Inferior parietal cortex (tissue), 1 donor: ENCODE measurements around the gene SLAMF7.

ENCODE experiments used
- DNase-seq: peaks from one replicate; pipeline ENCODE4 v3.0.0-alpha.2; 2016; ENCODE audit errors: extremely low spot score

SLAMF7 gene

DNA sequence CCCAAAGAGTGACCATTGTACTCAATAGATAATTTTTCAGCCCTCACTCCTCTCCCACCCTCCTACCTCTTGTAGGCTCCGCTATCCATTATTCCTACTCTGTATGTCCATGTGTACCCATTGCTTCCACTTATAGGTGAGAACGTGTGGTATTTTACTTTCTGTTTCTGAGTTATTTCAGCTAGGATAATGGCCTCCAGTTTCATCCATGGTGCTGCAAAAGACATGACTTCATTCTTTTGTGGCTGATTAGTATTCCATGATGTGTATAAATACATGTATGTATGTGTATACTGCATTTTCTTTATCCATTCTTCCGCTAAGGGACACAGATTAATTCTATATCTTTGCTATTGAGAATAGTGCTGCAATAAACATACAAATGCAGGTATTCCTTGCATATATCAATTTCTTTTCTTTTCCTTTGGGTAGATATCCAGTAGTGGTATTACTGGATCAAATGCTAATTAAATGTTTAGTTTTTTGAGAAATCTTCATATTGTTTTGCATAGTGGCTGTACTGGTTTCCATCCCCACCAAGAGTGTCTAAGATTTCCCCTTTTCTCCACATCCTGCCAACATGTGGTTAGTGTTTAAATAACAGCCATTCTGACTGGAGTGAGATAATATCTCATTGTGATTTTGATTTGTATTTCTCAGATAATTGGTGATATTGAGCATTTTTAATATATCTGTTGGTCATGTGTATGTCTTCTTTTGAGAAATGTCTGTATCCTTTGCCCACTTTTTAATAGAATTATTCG is 61.8 kb downstream of the SLAMF7 start:
- no peak for DNase-seq

DNA sequence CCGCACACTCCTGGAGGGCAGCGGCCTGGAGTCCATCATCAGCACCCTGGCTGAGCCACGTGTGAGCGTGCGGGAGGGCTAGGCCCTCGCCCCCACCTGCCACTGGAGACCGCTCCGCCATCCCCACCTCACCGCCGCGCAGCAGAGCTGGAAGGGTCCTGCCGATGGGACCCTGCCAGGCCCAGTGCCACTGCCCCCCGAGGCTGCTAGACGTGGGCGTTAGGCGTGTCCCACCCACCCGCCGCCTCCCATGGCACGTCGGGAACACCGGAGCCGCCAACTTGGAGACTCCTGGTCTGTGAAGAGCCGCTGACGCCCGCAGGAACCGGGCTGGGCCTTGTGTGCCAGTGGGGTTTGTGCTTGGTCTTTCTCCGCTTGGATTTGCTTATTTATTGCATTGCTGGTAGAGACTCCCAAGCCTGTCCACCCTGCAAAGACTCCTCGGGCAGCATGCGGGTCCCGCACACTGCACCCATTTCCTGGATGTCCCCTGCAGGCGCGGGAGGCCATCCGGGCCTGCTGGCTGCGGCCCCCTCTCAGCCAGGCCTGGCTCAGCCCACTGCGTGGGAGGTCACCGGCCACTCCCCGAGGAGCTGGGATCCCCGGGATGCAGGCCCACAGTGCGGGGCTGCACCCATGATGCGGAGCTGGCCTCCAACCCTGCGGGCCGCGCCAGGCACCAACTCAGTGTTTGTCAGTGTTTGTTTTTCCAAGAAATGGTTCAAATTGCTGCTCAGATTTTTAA is 63.0 kb downstream of the SLAMF7 start:
- no peak for DNase-seq
